A549 (cell line): ENCODE results near the gene LCN6. TPM values are rescaled to one million over a fixed set of nuclear protein-coding genes. Genes with fewer than 3 reads are reported as not detected.

Source experiments
- ATAC-seq, 2 experiments: fragments of 200-7000 bp in 1 of 2; fragments of >200 bp in 1 of 2; cut with Nextera tagmentation in 1 of 2; cut with Tn5 transposase in 1 of 2; 3 replicates each; pipeline versions ENCODE4 v1.8.0 to v1.9.1; 2018 to 2020; ENCODE audit warnings: mild to moderate bottlenecking in 1 of 2, moderate library complexity in 1 of 2
- CTCF ChIA-PET: fragments of 300-600 bp; sonication (Branson Sonifier 250); formaldehyde crosslinking; extraction: SDS; loops from one replicate; lab custom pipeline; 2021; ENCODE audit warnings: antibody characterized with exemption, inconsistent platforms; lab: Yijun Ruan, JAX
- POLR2A ChIA-PET: fragments of 350-600 bp; formaldehyde crosslinking; extraction: SDS; loops from one replicate; lab custom pipeline; 2021; ENCODE audit warnings: antibody characterized with exemption, inconsistent platforms; lab: Yijun Ruan, JAX
- DNase-seq, 2 experiments: peaks; one replicate each; pipeline versions ENCODE4 v3.0.0 to v3.0.0-alpha.2; 2011 to 2016; ENCODE audit warnings: low read depth in 1 of 2, low spot score in 1 of 2
- FAIRE-seq: peaks from 2 replicates; lab custom pipeline; 2011; peaks lifted over from hg19 to GRCh38; lab: Jason Lieb, UNC
- H3K27ac ChIP-seq, 2 experiments: fragments of >200 bp; sonication (Bioruptor Twin); formaldehyde crosslinking; 3 replicates each; pipeline ENCODE4 v1.5.1; 2016 to 2017
- H3K4me1 ChIP-seq: fragments of >200 bp; sonication (Bioruptor Twin); formaldehyde crosslinking; 3 replicates; pipeline ENCODE4 v1.6.1; 2016
- H3K4me2 ChIP-seq: fragments of >200 bp; sonication (Bioruptor Twin); formaldehyde crosslinking; 3 replicates; pipeline ENCODE4 v1.6.1; 2016
- H3K4me3 ChIP-seq: fragments of >200 bp; sonication (Bioruptor Twin); formaldehyde crosslinking; 3 replicates; pipeline ENCODE4 v1.5.1; 2016
- H3K9me3 ChIP-seq: fragments of >200 bp; sonication (Bioruptor Twin); formaldehyde crosslinking; 3 replicates; pipeline ENCODE4 v1.6.1; 2016
- BCL3 ChIP-seq: fragments of >200 bp; sonication (Bioruptor Twin); formaldehyde crosslinking; IDR thresholded peaks from 3 replicates; pipeline ENCODE4 v1.6.1; 2016
- CBX8 ChIP-seq: fragments of 200-600 bp; sonication (generic); IDR thresholded peaks from 2 replicates; pipeline ENCODE4 v1.6.1; 2016
- CHD2 ChIP-seq: fragments of 150-350 bp; IDR thresholded peaks from 2 replicates; pipeline ENCODE4 v1.6.1; 2014; ENCODE audit warnings: low read length; ENCODE audit not compliant: partially characterized antibody
- E2F6 ChIP-seq: IDR thresholded peaks from 2 replicates; pipeline ENCODE4 v1.6.1; 2012; ENCODE audit warnings: low read depth, borderline replicate concordance
- EHF ChIP-seq: fragments of 250-450 bp; sonication (Bioruptor Pico); IDR thresholded peaks from 2 replicates; pipeline ENCODE4 v1.5.0; 2020; ENCODE audit warnings: mild to moderate bottlenecking
- ELK1 ChIP-seq: fragments of 150-350 bp; IDR thresholded peaks from 2 replicates; pipeline ENCODE4 v1.6.1; 2014; ENCODE audit warnings: low read depth, mild to moderate bottlenecking, low read length
- ESRRA ChIP-seq: fragments of 150-350 bp; IDR thresholded peaks from 2 replicates; pipeline ENCODE4 v1.6.1; 2014; ENCODE audit warnings: mild to moderate bottlenecking, low read length, borderline replicate concordance
- FOSB ChIP-seq: fragments of 250-450 bp; sonication (Bioruptor Pico); IDR thresholded peaks from 2 replicates; pipeline ENCODE4 v1.5.0; 2020; ENCODE audit warnings: mild to moderate bottlenecking, moderate library complexity
- FOSL2 ChIP-seq, 2 experiments: fragments of 450-650 bp in 1 of 2; fragments of >200 bp in 1 of 2; sonication (Bioruptor Twin) in 1 of 2; formaldehyde crosslinking; IDR thresholded peaks; 2 replicates each; pipeline versions ENCODE4 v1.5.0 to v1.6.1; 2016 to 2020; ENCODE audit warnings: mild to moderate bottlenecking in 1 of 2, moderate library complexity in 1 of 2
- FOXS1 ChIP-seq: fragments of 250-450 bp; sonication (Bioruptor Pico); IDR thresholded peaks from 2 replicates; pipeline ENCODE4 v1.5.0; 2020; ENCODE audit warnings: mild to moderate bottlenecking, moderate library complexity
- HES2 ChIP-seq: fragments of >200 bp; sonication (Bioruptor Twin); formaldehyde crosslinking; IDR thresholded peaks from 2 replicates; pipeline ENCODE4 v1.6.1; 2016
- HEYL ChIP-seq: fragments of 250-450 bp; sonication (Bioruptor Pico); IDR thresholded peaks from 2 replicates; pipeline ENCODE4 v1.8.0; 2021; ENCODE audit warnings: mild to moderate bottlenecking, moderate library complexity
- KDM1A ChIP-seq: fragments of 200-600 bp; sonication (generic); IDR thresholded peaks from 2 replicates; pipeline ENCODE4 v1.6.1; 2016; ENCODE audit warnings: low read depth, mild to moderate bottlenecking
- MAFK ChIP-seq: fragments of 450-650 bp; IDR thresholded peaks from 2 replicates; pipeline ENCODE4 v1.6.1; 2014; ENCODE audit not compliant: partially characterized antibody
- MAZ ChIP-seq: fragments of 150-350 bp; IDR thresholded peaks from 2 replicates; pipeline ENCODE4 v1.6.1; 2014; ENCODE audit warnings: antibody characterized with exemption, low read depth, low read length, borderline replicate concordance
- MYC ChIP-seq: IDR thresholded peaks from 2 replicates; pipeline ENCODE4 v1.6.1; 2012; ENCODE audit warnings: mild to moderate bottlenecking, inconsistent platforms, low read length, improper control_type of control experiment, borderline replicate concordance
- POLR2AphosphoS2 ChIP-seq: conservative IDR thresholded peaks from 2 replicates; pipeline ENCODE4 v1.6.1; 2012; ENCODE audit warnings: low read length, improper control_type of control experiment, inconsistent platforms
- RAD21 ChIP-seq, 2 experiments: fragments of >200 bp in 1 of 2; sonication (Bioruptor Twin) in 1 of 2; formaldehyde crosslinking in 1 of 2; IDR thresholded peaks in 1 of 2; conservative IDR thresholded peaks in 1 of 2; 2 replicates in 1 of 2; 3 replicates in 1 of 2; pipeline ENCODE4 v1.6.1; 2012 to 2018; ENCODE audit warnings: inconsistent platforms in 1 of 2
- RARB ChIP-seq: fragments of 250-450 bp; sonication (Bioruptor Pico); IDR thresholded peaks from 2 replicates; pipeline ENCODE4 v1.8.0; 2021; ENCODE audit warnings: mild to moderate bottlenecking, moderate library complexity
- RCOR1 ChIP-seq: fragments of 150-350 bp; IDR thresholded peaks from 2 replicates; pipeline ENCODE4 v1.6.1; 2014; ENCODE audit warnings: antibody characterized with exemption, low read length, low read depth
- RFX5 ChIP-seq: fragments of 450-650 bp; IDR thresholded peaks from 2 replicates; pipeline ENCODE4 v1.7.1; 2014; ENCODE audit warnings: antibody characterized with exemption, mild to moderate bottlenecking, moderate library complexity
- SMC3 ChIP-seq: fragments of >200 bp; sonication (Bioruptor Twin); formaldehyde crosslinking; IDR thresholded peaks from 3 replicates; pipeline ENCODE4 v1.6.1; 2018; ENCODE audit warnings: inconsistent platforms
- TP53 ChIP-seq: fragments of 250-450 bp; sonication (Bioruptor Pico); IDR thresholded peaks from 2 replicates; pipeline ENCODE4 v1.5.0; 2021; ENCODE audit warnings: mild to moderate bottlenecking, moderate library complexity
- ZC3H11A ChIP-seq: fragments of 450-650 bp; IDR thresholded peaks from 2 replicates; pipeline ENCODE4 v1.6.1; 2014; ENCODE audit warnings: antibody characterized with exemption, mild to moderate bottlenecking
- ZSCAN20 ChIP-seq: fragments of 250-450 bp; sonication (Bioruptor Pico); IDR thresholded peaks from 2 replicates; pipeline ENCODE4 v1.8.0; 2022; ENCODE audit warnings: mild to moderate bottlenecking, moderate library complexity
- WGBS: methylation state at CpG from one replicate; pipeline ENCODE4 v1.1.6; 2017; ENCODE audit errors: missing lambda C conversion rate; 5-methylcytosine and 5-hydroxymethylcytosine counted together
- polyA plus RNA-seq, 4 experiments: library from polyadenylated mRNA; depleted of rRNA in 3 of 4; stranded (reverse); fragments of >200 nt; fragmentation: RNase III in 1 of 4; extraction: RNeasy Plus Mini Kit Qiagen cat#74134 plus additional on column Dnase treatment in 1 of 4; gene quantifications; 2 replicates in 3 of 4; 3 replicates in 1 of 4; pipeline ENCODE4 v1.2.3, GENCODE V29; 2011 to 2017

The LCN6 gene
- polyA plus RNA-seq, 2 of the 4 experiments (the other 2 are of a cell fraction): not detected

DNA sequence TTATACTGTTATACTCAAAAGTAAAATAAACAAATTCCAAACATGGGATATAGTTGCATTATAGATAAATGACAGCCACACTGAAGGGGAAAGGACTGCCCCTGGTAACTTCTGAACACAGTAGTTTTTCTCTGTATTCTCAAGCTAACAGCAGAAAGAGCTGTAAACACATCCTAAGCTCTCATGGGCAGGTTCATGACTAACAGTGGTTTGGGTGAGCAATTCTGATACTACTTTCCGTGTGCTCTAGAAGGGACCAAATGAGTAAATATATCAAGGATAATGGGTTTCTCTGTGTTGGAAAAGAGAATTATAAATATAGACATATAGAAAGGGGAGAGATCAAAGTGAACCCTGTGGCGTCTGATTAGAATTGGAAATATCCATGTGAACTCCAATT lies 2.2 kb upstream of the LCN6 start:
- CTCF ChIA-PET: interaction anchor here (1.1 to 11.9 kb wide), 6 partner anchors 9 to 42 kb away, joined by 3 to 79 read pairs (median 3); partner anchors contain the start of gene LCN8
- TF ChIP-seq KDM1A (no peak), CHD2 (no peak), RAD21 (conservative IDR thresholded peaks at IDR 0.05 in 1 of 2, IDR thresholded peaks at IDR 0.05 in 1 of 2) (no peak), FOSB (CRISPR knock-in tag) (no peak), POLR2AphosphoS2 (no peak), HES2 (no peak), ZSCAN20 (CRISPR knock-in tag) (no peak), BCL3 (no peak), MYC (no peak)
- Histone ChIP-seq H3K27ac (no peak overlapping the region), H3K9me3 (peaks cover 13% of the 10 kb centered on the region), H3K4me1 (no peaks in the 10 kb centered on the region), H3K4me2 (no peak overlapping the region), H3K4me3 (no peak overlapping the region)
- no peak for ATAC-seq
- WGBS: 44% methylated on average over 2 of the region's 2 CpGs
- POLR2A ChIA-PET: no interaction called here
- DNase-seq: no peak
- FAIRE-seq: no peak

DNA sequence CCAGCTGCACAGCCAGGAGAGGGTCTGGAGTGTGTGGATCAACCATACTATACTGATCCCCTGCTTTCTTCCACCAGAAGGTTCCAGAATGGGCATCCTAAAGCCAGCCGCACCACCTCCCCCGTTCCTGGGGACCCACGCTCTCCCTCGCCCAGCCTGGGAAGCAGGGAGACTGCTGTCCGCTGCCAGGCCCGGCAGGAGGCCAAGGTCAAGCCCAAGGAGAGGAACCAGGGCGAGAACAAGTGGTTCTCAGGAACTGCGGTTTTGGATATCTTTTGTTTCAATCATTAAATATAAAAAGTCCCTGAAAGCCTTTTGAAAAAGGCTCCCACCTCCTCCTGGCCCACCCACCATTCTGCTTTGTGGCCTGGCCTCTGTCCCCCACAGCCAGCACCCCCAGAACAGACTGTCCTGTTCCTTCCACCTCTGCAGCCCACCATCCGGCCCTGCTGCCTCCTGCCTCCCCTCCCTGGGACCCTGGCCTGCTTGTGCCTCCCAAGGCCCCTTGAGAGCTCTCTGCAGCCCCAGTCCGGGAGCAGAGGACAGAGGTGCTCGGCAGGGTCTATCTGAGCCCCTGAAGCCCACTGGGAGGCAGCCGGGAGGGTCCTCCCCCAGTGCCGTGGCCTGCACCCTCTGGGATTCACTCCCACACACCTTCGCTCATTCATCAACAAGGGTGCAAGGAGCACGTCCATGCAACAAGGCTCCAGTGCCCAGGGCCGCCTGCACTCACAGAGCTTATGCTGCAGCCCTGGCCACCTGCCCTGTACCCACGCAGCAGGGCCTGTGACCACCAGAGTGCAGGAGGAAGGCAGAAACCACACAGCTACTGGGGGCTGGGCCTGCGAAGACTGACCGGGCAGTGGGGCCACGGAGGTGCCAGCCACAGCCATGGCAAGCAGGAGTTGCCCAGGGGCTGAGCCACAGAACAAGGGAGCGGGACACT lies 614 bp upstream of the LCN6 start:
- no peak for ATAC-seq
- CTCF ChIA-PET: interaction anchor here (0.8 to 11.9 kb wide), 3 partner anchors 11 to 21 kb away, joined by 3 to 79 read pairs (median 3); partner anchors contain the start of gene LCN8
- POLR2A ChIA-PET: interaction anchor here (1.5 kb wide), 1 partner anchor 20 kb away, joined by 4 read pairs; no protein-coding TSS in a partner anchor
- no peak for DNase-seq
- H3K4me2 ChIP-seq: no peak overlapping the region
- FAIRE-seq: no peak
- WGBS: 82% methylated on average over 12 of the region's 21 CpGs
- no peak for TF ChIP-seq RARB (CRISPR knock-in tag)
- peaks cover 13% of the 10 kb centered on the region for H3K9me3 ChIP-seq
- no peak overlapping the region for H3K4me3 ChIP-seq
- H3K27ac ChIP-seq: no peak overlapping the region
- H3K4me1 ChIP-seq: no peaks in the 10 kb centered on the region

GRCh38 chr9:136747161-136748060 lies 914 bp downstream of the LCN6 start:
- no peak for FAIRE-seq
- no peak for DNase-seq
- H3K4me3 ChIP-seq: no peak overlapping the region
- H3K27ac ChIP-seq: no peak overlapping the region
- ChIA-PET POLR2A (interaction anchor here (1.1 kb wide), 1 partner anchor 19 kb away, joined by 3 read pairs; no protein-coding TSS in a partner anchor), CTCF (interaction anchor here (1.0 to 11.9 kb wide), 4 partner anchors 12 to 41 kb away, joined by 3 to 79 read pairs (median 4); partner anchors contain the start of gene LCN8)
- no peak for TF ChIP-seq MAFK
- TF ChIP-seq RCOR1: no peak
- no peak for TF ChIP-seq ELK1
- no peak for TF ChIP-seq CBX8
- no peak for TF ChIP-seq ZSCAN20 (CRISPR knock-in tag)
- no peak for TF ChIP-seq HEYL
- TF ChIP-seq FOSL2 (IDR thresholded peaks at IDR 0.05): no peak
- no peak for TF ChIP-seq FOSL2 (CRISPR knock-in tag; IDR thresholded peaks at IDR 0.05)
- TF ChIP-seq ZC3H11A: no peak
- no peak for TF ChIP-seq TP53 (CRISPR knock-in tag)
- TF ChIP-seq MAZ: no peak
- TF ChIP-seq E2F6: no peak
- no peak for TF ChIP-seq BCL3
- TF ChIP-seq RFX5: no peak
- no peak for TF ChIP-seq ESRRA
- TF ChIP-seq FOXS1 (CRISPR knock-in tag): no peak
- TF ChIP-seq SMC3: no peak
- TF ChIP-seq MYC: no peak
- no peak for TF ChIP-seq EHF (CRISPR knock-in tag)
- H3K4me1 ChIP-seq: no peaks in the 10 kb centered on the region
- H3K4me2 ChIP-seq: no peak overlapping the region
- peaks cover 13% of the 10 kb centered on the region for H3K9me3 ChIP-seq
- 76% methylated on average over 22 of the region's 22 CpGs for WGBS
- ATAC-seq: no peak
